Measurements from ENCODE around the gene CHRNA5. TPM values are rescaled to one million over a fixed set of nuclear protein-coding genes. Genes with fewer than 3 reads are reported as not detected.
A peak's percentile ranks its signal among the peaks of the same experiment; 100 is the strongest.

Gene CHRNA5
- total and polyA plus RNA-seq, 9 of the 15 experiments (the other 6 are each of a cell fraction or from before 2014, with no cell fraction given), result 2.8 to 16.1 (median 11.4) TPM

DNA sequence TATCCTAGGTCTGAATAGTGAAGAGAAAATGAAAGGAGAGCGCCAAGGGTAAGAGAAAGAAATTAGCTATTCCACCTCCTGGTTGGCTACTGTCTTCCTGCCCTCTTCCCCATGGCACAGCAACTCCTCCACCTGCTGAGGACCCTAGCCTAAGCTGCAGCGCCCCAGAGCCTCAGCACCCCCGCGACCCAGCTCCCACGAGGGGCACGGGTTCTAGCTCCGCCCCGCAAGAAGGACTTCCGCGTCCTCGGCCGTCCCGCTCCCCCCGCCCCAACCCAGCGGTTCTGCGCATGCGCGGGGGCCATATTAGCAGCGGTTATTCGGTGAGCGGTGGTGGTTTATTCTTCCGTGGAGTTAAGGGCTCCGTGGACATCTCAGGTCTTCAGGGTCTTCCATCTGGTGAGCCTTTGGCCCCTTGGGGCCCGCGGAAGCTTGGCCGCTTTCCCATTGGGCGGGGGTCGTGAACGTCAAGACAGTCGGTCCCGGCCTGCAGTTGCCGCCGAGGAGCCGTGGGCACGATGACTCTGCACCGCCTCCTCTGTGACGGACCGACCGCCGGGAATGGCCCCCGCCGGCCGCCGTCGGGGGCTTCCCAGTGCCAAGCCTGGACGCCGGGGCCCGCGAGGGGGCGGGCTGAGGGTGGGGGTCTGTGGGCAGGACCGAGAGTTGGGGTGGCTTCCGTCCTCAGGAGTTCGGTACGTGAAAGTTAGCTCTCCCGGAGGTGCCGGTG is 25.0 kb upstream of the CHRNA5 start, which contains the start of gene PSMA4 (continued):
- TF ChIP-seq ZNF280A (IDR thresholded peaks at IDR 0.05; ENCODE audit: low read depth, partially characterized antibody) (no peak), HDAC2 (IDR thresholded peaks at IDR 0.05) (0 out of 2 replicates have a peak, but pooled peaks have one; percentile 18), CBX8 (IDR thresholded peaks at IDR 0.05; ENCODE audit: borderline replicate concordance, extremely low read depth, low read depth, low read length, poor library complexity, severe bottlenecking) (no peak), SRSF1 (IDR thresholded peaks at IDR 0.05; ENCODE audit: low read depth, low read length) (no peak), ETV5 (CRISPR knock-in tag; IDR thresholded peaks at IDR 0.05; ENCODE audit: low read depth) (peak; percentile 43; the same call in 1 of the 2 replicates), HIVEP1 (CRISPR knock-in tag; IDR thresholded peaks at IDR 0.05) (no peak), EGR1 (conservative IDR thresholded peaks at IDR 0.05) (peak; percentile 43), USF2 (CRISPR knock-in tag; IDR thresholded peaks at IDR 0.05) (0 out of 2 replicates have a peak, but pooled peaks have one; percentile 10), HMG20A (CRISPR knock-in tag; conservative IDR thresholded peaks at IDR 0.05) (no peak), SUPT5H (IDR thresholded peaks at IDR 0.05) (peak; percentile 97), ATF1 (CRISPR knock-in tag; IDR thresholded peaks at IDR 0.05) (no peak), ATF1 (tag; IDR thresholded peaks at IDR 0.05) (peak; percentile 60), ZNF764 (CRISPR knock-in tag; IDR thresholded peaks at IDR 0.05; ENCODE audit: low read depth) (0 out of 2 replicates have a peak, but pooled peaks have one; percentile 4), TAF1 (IDR thresholded peaks at IDR 0.05; ENCODE audit: control insufficient read depth, extremely low read depth, insufficient read depth, low read length, severe bottlenecking) (peak; percentile 93), ZNF696 (CRISPR knock-in tag; conservative IDR thresholded peaks at IDR 0.05) (no peak)
- TF ChIP-seq, protein P1, sequence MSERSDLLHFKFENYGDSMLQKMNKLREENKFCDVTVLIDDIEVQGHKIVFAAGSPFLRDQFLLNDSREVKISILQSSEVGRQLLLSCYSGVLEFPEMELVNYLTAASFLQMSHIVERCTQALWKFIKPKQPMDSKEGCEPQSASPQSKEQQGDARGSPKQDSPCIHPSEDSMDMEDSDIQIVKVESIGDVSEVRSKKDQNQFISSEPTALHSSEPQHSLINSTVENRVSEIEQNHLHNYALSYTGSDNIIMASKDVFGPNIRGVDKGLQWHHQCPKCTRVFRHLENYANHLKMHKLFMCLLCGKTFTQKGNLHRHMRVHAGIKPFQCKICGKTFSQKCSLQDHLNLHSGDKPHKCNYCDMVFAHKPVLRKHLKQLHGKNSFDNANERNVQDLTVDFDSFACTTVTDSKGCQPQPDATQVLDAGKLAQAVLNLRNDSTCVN (CRISPR knock-in tag; IDR thresholded peaks at IDR 0.05), result no peak

All from K562 (cell line).